Fibroblast of lung (primary cell): Measurements from ENCODE around the gene FAM174B. TPM values are rescaled to one million over a fixed set of nuclear protein-coding genes. Genes with fewer than 3 reads are reported as not detected.

Experiments
- DNase-seq, 2 donors: peaks; one replicate each; pipeline versions ENCODE4 v3.0.0 to v3.0.0-alpha.2; 2010; ENCODE audit warnings: low read depth in 2 of 2
- H2AFZ ChIP-seq: 2 replicates; pipeline ENCODE4 v1.5.1; 2012; ENCODE audit warnings: low read length, control low read depth, inconsistent platforms
- H3K27ac ChIP-seq: 2 replicates; pipeline ENCODE4 v1.5.1; 2011; ENCODE audit warnings: low read length, control low read depth; ENCODE audit not compliant: insufficient read depth
- H3K27me3 ChIP-seq: 2 replicates; pipeline ENCODE4 v1.5.1; 2011; ENCODE audit warnings: mild to moderate bottlenecking, low read length; ENCODE audit not compliant: control insufficient read depth, insufficient read depth
- H3K36me3 ChIP-seq: 2 replicates; pipeline ENCODE4 v1.5.1; 2011; ENCODE audit warnings: low read length; ENCODE audit not compliant: control insufficient read depth, insufficient read depth
- H3K4me1 ChIP-seq: 2 replicates; pipeline ENCODE4 v1.5.1; 2011; ENCODE audit warnings: low read length; ENCODE audit not compliant: control insufficient read depth, insufficient read depth; ENCODE audit errors: extremely low read depth
- H3K4me2 ChIP-seq: 2 replicates; pipeline ENCODE4 v1.5.1; 2011; ENCODE audit warnings: low read length, control low read depth; ENCODE audit not compliant: insufficient read depth; ENCODE audit errors: extremely low read depth
- H3K4me3 ChIP-seq, 4 experiments: fragments of 200-600 bp in 1 of 4; sonication (generic) in 1 of 4; replicated peaks in 1 of 4; 2 replicates each; pipeline ENCODE4 v1.5.1; 2011 to 2016; ENCODE audit warnings: low read length in 4 of 4, low read depth in 3 of 4, mild to moderate bottlenecking in 3 of 4, control low read depth in 2 of 4, inconsistent platforms in 1 of 4, mixed read lengths in 1 of 4; ENCODE audit not compliant: insufficient read depth in 1 of 4; ENCODE audit errors: control extremely low read depth in 1 of 4
- H3K79me2 ChIP-seq: 2 replicates; pipeline ENCODE4 v1.5.1; 2012; ENCODE audit warnings: mild to moderate bottlenecking, low read length, inconsistent platforms; ENCODE audit not compliant: control insufficient read depth, insufficient read depth
- H3K9ac ChIP-seq: 2 replicates; pipeline ENCODE4 v1.5.1; 2011; ENCODE audit warnings: mild to moderate bottlenecking, low read length, control low read depth; ENCODE audit not compliant: insufficient read depth
- H3K9me3 ChIP-seq: 2 replicates; pipeline ENCODE4 v1.5.1; 2012; ENCODE audit warnings: low read depth, low read length; ENCODE audit not compliant: control insufficient read depth, insufficient read depth
- H4K20me1 ChIP-seq: 2 replicates; pipeline ENCODE4 v1.5.1; 2011; ENCODE audit warnings: low read length; ENCODE audit not compliant: control insufficient read depth, insufficient read depth; ENCODE audit errors: extremely low read depth
- EZH2 ChIP-seq: IDR thresholded peaks from 2 replicates; pipeline ENCODE4 v1.5.1; 2012; ENCODE audit warnings: low read length, control low read depth, mild to moderate bottlenecking; ENCODE audit errors: missing control alignments
- polyA plus RNA-seq, 2 donors: library from polyadenylated mRNA; depleted of rRNA in 1 of 2; stranded (reverse) in 1 of 2; unstranded in 1 of 2; fragments of >200 nt; gene quantifications; 2 replicates each; pipeline ENCODE4 v1.2.1, GENCODE V29; 2011 to 2012; ENCODE audit warnings: missing spikeins in 1 of 2
- total RNA-seq: library from RNA; depleted of rRNA; stranded (reverse); fragments of >200 nt; gene quantifications from 2 replicates; pipeline ENCODE4 v1.2.1, GENCODE V29; 2014
- TF ChIP-seq, protein P1 (sequence below), 2 donors: IDR thresholded peaks in 1 of 2; conservative IDR thresholded peaks in 1 of 2; 1 replicate in 1 of 2; 2 replicates in 1 of 2; pipeline ENCODE4 v1.5.1; 2011 to 2012; ENCODE audit warnings: low read length in 2 of 2, control low read depth in 1 of 2, inconsistent platforms in 1 of 2, low read depth in 1 of 2, mild to moderate bottlenecking in 1 of 2

FAM174B gene
- total and polyA plus RNA-seq, 2 donors (not counting 1 experiment from before 2014, with no cell fraction given) = 0.87 to 2.8 TPM

GRCh38 chr15:92631721-92632120 lies 23.9 kb downstream of the FAM174B start:
- Histone ChIP-seq H3K4me2 (no peak overlapping the region), H3K9me3 (no peaks in the 10 kb centered on the region), H3K9ac (no peak overlapping the region), H2AFZ (no peak overlapping the region), H3K36me3 (no peaks in the 10 kb centered on the region), H4K20me1 (no peaks in the 10 kb centered on the region), H3K27me3 (no peaks in the 10 kb centered on the region), H3K4me1 (no peaks in the 10 kb centered on the region), H3K4me3 (no peak overlapping the region), H3K27ac (no peak overlapping the region), H3K79me2 (no peaks in the 10 kb centered on the region)
- TF ChIP-seq, protein P1, sequence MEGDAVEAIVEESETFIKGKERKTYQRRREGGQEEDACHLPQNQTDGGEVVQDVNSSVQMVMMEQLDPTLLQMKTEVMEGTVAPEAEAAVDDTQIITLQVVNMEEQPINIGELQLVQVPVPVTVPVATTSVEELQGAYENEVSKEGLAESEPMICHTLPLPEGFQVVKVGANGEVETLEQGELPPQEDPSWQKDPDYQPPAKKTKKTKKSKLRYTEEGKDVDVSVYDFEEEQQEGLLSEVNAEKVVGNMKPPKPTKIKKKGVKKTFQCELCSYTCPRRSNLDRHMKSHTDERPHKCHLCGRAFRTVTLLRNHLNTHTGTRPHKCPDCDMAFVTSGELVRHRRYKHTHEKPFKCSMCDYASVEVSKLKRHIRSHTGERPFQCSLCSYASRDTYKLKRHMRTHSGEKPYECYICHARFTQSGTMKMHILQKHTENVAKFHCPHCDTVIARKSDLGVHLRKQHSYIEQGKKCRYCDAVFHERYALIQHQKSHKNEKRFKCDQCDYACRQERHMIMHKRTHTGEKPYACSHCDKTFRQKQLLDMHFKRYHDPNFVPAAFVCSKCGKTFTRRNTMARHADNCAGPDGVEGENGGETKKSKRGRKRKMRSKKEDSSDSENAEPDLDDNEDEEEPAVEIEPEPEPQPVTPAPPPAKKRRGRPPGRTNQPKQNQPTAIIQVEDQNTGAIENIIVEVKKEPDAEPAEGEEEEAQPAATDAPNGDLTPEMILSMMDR (conservative IDR thresholded peaks at IDR 0.05 in 1 of 2, IDR thresholded peaks at IDR 0.05 in 1 of 2; ENCODE audit: low read depth in 1 of 2, low read length in 2 of 2) = no peak
- no peak for TF ChIP-seq EZH2
- no peak for DNase-seq

DNA sequence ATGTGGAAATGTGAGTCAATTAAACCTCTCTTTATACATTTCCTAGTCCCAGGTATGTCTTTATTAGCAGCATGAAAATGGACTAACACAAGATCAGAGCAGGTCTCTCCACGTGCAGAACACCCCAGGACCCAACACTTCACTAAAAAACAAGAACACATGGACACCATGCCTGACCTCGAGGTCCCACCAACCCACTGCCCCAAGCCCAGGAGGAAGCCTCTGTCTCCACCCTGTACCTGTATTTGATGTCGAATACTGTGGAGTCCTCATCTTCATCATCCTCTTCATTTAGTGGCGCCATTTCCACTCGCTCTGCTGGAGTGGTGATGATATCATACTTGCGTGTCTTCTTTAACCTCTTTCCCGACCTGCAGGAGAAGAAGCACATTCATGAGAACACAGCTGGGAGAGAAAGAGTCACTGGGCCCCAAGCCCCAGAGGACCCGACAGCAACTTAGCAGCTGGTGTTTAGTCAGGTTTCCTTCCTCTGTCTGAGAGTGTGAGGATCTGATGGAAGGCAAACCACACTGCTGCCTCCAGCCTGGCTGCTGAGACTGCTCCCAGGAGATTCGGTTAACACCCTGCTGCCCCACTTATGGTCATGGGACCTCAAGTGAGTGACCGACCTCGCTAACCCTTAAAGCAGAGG lies 25.5 kb downstream of the FAM174B start:
- H3K9me3 ChIP-seq = no peaks in the 10 kb centered on the region
- H3K27ac ChIP-seq = no peak overlapping the region
- no peak overlapping the region for H3K9ac ChIP-seq
- no peak overlapping the region for H3K4me3 ChIP-seq
- H3K79me2 ChIP-seq = no peaks in the 10 kb centered on the region
- no peaks in the 10 kb centered on the region for H3K36me3 ChIP-seq
- no peak for DNase-seq
- no peaks in the 10 kb centered on the region for H3K27me3 ChIP-seq
- no peaks in the 10 kb centered on the region for H4K20me1 ChIP-seq
- no peak overlapping the region for H2AFZ ChIP-seq
- no peak for TF ChIP-seq EZH2
- TF ChIP-seq, protein P1 (conservative IDR thresholded peaks at IDR 0.05 in 1 of 2, IDR thresholded peaks at IDR 0.05 in 1 of 2; ENCODE audit: low read depth in 1 of 2, low read length in 2 of 2) = no peak
- no peaks in the 10 kb centered on the region for H3K4me1 ChIP-seq
- no peak overlapping the region for H3K4me2 ChIP-seq

- H3K4me1 ChIP-seq = no peaks in the 10 kb centered on the region
- no peak for TF ChIP-seq EZH2
- TF ChIP-seq, protein P1 (conservative IDR thresholded peaks at IDR 0.05 in 1 of 2, IDR thresholded peaks at IDR 0.05 in 1 of 2; ENCODE audit: low read depth in 1 of 2, low read length in 2 of 2) = no peak
Observed at GRCh38 chr15:92629276-92629974, 26.1 kb downstream of the FAM174B start.

More at GRCh38 chr15:92629276-92629974, 26.1 kb downstream of the FAM174B start:
- H4K20me1 ChIP-seq = no peaks in the 10 kb centered on the region
- no peak overlapping the region for H2AFZ ChIP-seq
- H3K9me3 ChIP-seq = no peaks in the 10 kb centered on the region
- H3K9ac ChIP-seq = no peak overlapping the region
- H3K27ac ChIP-seq = no peak overlapping the region
- DNase-seq = no peak
- H3K4me3 ChIP-seq = no peak overlapping the region
- no peak overlapping the region for H3K4me2 ChIP-seq
- H3K79me2 ChIP-seq = no peaks in the 10 kb centered on the region
- H3K27me3 ChIP-seq = no peaks in the 10 kb centered on the region
- no peaks in the 10 kb centered on the region for H3K36me3 ChIP-seq
